Panc1 (cell line): Measurements from ENCODE around the gene GDPD5.

Experiments
- POLR2AphosphoS5 ChIP-seq: IDR thresholded peaks from 2 replicates; pipeline ENCODE4 v1.6.1; 2012; ENCODE audit warnings: mild to moderate bottlenecking, low read depth, low read length, moderate library complexity
- SIN3A ChIP-seq: IDR thresholded peaks from 2 replicates; pipeline ENCODE4 v1.6.1; 2012; ENCODE audit warnings: low read depth, mild to moderate bottlenecking, low read length, moderate library complexity, borderline replicate concordance; ENCODE audit not compliant: insufficient read depth
- TCF7L2 ChIP-seq: IDR thresholded peaks from 2 replicates; pipeline ENCODE4 v1.6.1; 2011; ENCODE audit warnings: mild to moderate bottlenecking, low read depth, low read length, inconsistent platforms
- TF ChIP-seq, protein P1 (sequence below): fragments of 450-650 bp; IDR thresholded peaks from 2 replicates; pipeline ENCODE4 v1.5.1; 2017; ENCODE audit warnings: mild to moderate bottlenecking

DNA sequence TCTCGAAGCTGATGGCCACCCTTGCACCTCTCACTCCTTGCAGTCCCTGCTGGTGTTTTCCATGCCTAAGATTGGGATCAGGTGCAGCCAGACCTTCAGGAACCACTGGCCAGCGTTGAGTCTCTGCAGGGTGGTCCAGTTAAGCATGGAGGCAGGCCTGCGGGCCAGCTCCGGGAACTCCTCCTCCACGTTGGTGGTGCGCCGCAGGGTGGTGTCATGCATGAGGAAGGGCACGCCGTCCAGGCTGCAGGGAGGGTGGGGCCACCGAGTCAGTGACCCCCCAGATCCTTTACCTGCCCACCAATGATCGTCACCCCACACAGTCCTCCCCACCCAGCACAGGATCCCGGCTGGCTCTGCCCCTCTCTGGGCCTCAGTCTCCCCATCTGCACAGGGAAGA is 82.7 kb downstream of the GDPD5 start:
- TF ChIP-seq SIN3A: no peak
- TF ChIP-seq, protein P1, sequence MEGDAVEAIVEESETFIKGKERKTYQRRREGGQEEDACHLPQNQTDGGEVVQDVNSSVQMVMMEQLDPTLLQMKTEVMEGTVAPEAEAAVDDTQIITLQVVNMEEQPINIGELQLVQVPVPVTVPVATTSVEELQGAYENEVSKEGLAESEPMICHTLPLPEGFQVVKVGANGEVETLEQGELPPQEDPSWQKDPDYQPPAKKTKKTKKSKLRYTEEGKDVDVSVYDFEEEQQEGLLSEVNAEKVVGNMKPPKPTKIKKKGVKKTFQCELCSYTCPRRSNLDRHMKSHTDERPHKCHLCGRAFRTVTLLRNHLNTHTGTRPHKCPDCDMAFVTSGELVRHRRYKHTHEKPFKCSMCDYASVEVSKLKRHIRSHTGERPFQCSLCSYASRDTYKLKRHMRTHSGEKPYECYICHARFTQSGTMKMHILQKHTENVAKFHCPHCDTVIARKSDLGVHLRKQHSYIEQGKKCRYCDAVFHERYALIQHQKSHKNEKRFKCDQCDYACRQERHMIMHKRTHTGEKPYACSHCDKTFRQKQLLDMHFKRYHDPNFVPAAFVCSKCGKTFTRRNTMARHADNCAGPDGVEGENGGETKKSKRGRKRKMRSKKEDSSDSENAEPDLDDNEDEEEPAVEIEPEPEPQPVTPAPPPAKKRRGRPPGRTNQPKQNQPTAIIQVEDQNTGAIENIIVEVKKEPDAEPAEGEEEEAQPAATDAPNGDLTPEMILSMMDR: no peak
- no peak for TF ChIP-seq POLR2AphosphoS5
- no peak for TF ChIP-seq TCF7L2
